ENCODE results near the gene TLCD1.
A peak's percentile ranks its signal among the peaks of the same experiment; 100 is the strongest.

Gene TLCD1

GRCh38 chr17:28765038-28765437 is 39.0 kb upstream of the TLCD1 start:
- no peak overlapping the region for H3K9ac ChIP-seq (ENCODE audit: low read depth, low read length)
- peaks cover 44% of the 10 kb centered on the region for H3K36me3 ChIP-seq (ENCODE audit: insufficient read depth, low read length)
- ATAC-seq (ENCODE audit: insufficient read depth, low read depth) (no peak), DNase-seq (no peak)
- no peak overlapping the region for H3K4me3 ChIP-seq (ENCODE audit: low read depth in 1 of 2, low read length in 2 of 2)
- no peak overlapping the region for H2AFZ ChIP-seq (ENCODE audit: low read depth, low read length)
- H3K27me3 ChIP-seq (ENCODE audit: insufficient read depth, low read length, poor library complexity) = no peaks in the 10 kb centered on the region
- H3K27ac ChIP-seq (ENCODE audit: low read length) = no peak overlapping the region
- H3K79me2 ChIP-seq (ENCODE audit: insufficient read depth, low read length) = peaks cover 15% of the 10 kb centered on the region
- no peaks in the 10 kb centered on the region for H3K4me1 ChIP-seq (ENCODE audit: insufficient read depth, low read length)
- TF ChIP-seq CTCF (IDR thresholded peaks at IDR 0.05; ENCODE audit: borderline replicate concordance, extremely low read depth, low read length, poor library complexity, severe bottlenecking) (no peak), EZH2 (IDR thresholded peaks at IDR 0.05; ENCODE audit: borderline replicate concordance, low read depth, low read length, severe bottlenecking) (no peak)
- peaks cover 9% of the 10 kb centered on the region; the same call in 1 of the 2 replicates for H4K20me1 ChIP-seq (ENCODE audit: insufficient read depth, low read length)
- no peak overlapping the region for H3K4me2 ChIP-seq (ENCODE audit: insufficient read depth, low read length)
- no peaks in the 10 kb centered on the region for H3K9me3 ChIP-seq (ENCODE audit: insufficient read depth, low read length, severe bottlenecking)

- peak; percentile 78 for ATAC-seq (ENCODE audit: insufficient read depth, low read depth)
- no peaks in the 10 kb centered on the region for H3K27me3 ChIP-seq (ENCODE audit: insufficient read depth, low read length, poor library complexity)
- peaks cover 56% of the 10 kb centered on the region for H3K36me3 ChIP-seq (ENCODE audit: insufficient read depth, low read length)
- H3K9me3 ChIP-seq (ENCODE audit: insufficient read depth, low read length, severe bottlenecking) = no peaks in the 10 kb centered on the region
- peak; percentile 79 for DNase-seq
- no peak overlapping the region for H3K27ac ChIP-seq (ENCODE audit: low read length)
- H3K79me2 ChIP-seq (ENCODE audit: insufficient read depth, low read length) = peaks cover 8% of the 10 kb centered on the region
- no peak overlapping the region for H3K4me3 ChIP-seq (ENCODE audit: low read depth in 1 of 2, low read length in 2 of 2)
- H3K9ac ChIP-seq (ENCODE audit: low read depth, low read length) = no peak overlapping the region
- no peaks in the 10 kb centered on the region for H3K4me1 ChIP-seq (ENCODE audit: insufficient read depth, low read length)
- H3K4me2 ChIP-seq (ENCODE audit: insufficient read depth, low read length) = no peak overlapping the region
- H4K20me1 ChIP-seq (ENCODE audit: insufficient read depth, low read length) = peaks cover 11% of the 10 kb centered on the region; the same call in 1 of the 2 replicates
- TF ChIP-seq EZH2 (IDR thresholded peaks at IDR 0.05; ENCODE audit: borderline replicate concordance, low read depth, low read length, severe bottlenecking) = no peak
- peak; percentile 95 for TF ChIP-seq CTCF (IDR thresholded peaks at IDR 0.05; ENCODE audit: borderline replicate concordance, extremely low read depth, low read length, poor library complexity, severe bottlenecking)
- no peak overlapping the region for H2AFZ ChIP-seq (ENCODE audit: low read depth, low read length)
Observed at GRCh38 chr17:28763804-28764266, 37.8 kb upstream of the TLCD1 start.

GRCh38 chr17:28763137-28763799 is 37.2 kb upstream of the TLCD1 start:
- H3K4me1 ChIP-seq (ENCODE audit: insufficient read depth, low read length) = no peaks in the 10 kb centered on the region
- no peak overlapping the region for H3K4me3 ChIP-seq (ENCODE audit: low read depth in 1 of 2, low read length in 2 of 2)
- no peak overlapping the region for H2AFZ ChIP-seq (ENCODE audit: low read depth, low read length)
- TF ChIP-seq EZH2 (IDR thresholded peaks at IDR 0.05; ENCODE audit: borderline replicate concordance, low read depth, low read length, severe bottlenecking) = no peak
- no peak for TF ChIP-seq CTCF (IDR thresholded peaks at IDR 0.05; ENCODE audit: borderline replicate concordance, extremely low read depth, low read length, poor library complexity, severe bottlenecking)
- H3K9ac ChIP-seq (ENCODE audit: low read depth, low read length) = no peak overlapping the region
- no peak for DNase-seq
- H3K36me3 ChIP-seq (ENCODE audit: insufficient read depth, low read length) = peaks cover 62% of the 10 kb centered on the region
- ATAC-seq (ENCODE audit: insufficient read depth, low read depth) = peak; percentile 31; the same call in 1 of the 3 replicates
- H3K27me3 ChIP-seq (ENCODE audit: insufficient read depth, low read length, poor library complexity) = no peaks in the 10 kb centered on the region
- no peak overlapping the region for H3K4me2 ChIP-seq (ENCODE audit: insufficient read depth, low read length)
- peaks cover 8% of the 10 kb centered on the region for H3K79me2 ChIP-seq (ENCODE audit: insufficient read depth, low read length)
- no peaks in the 10 kb centered on the region for H3K9me3 ChIP-seq (ENCODE audit: insufficient read depth, low read length, severe bottlenecking)
- no peak overlapping the region for H3K27ac ChIP-seq (ENCODE audit: low read length)
- H4K20me1 ChIP-seq (ENCODE audit: insufficient read depth, low read length) = peaks cover 17% of the 10 kb centered on the region; the same call in 1 of the 2 replicates
